CD14-positive monocyte (primary cell): Measurements from ENCODE around the gene CEP120. TPM values are rescaled to one million over a fixed set of nuclear protein-coding genes. Genes with fewer than 3 reads are reported as not detected.

Experiments
- DNase-seq, 3 donors: peaks; one replicate each; pipeline ENCODE4 v3.0.0-alpha.2; 2011 to 2022
- H2AFZ ChIP-seq: 2 replicates; pipeline ENCODE4 v1.6.0; 2012; ENCODE audit warnings: mild to moderate bottlenecking, low read depth, low read length, inconsistent platforms; ENCODE audit not compliant: insufficient read depth, poor library complexity, severe bottlenecking
- H3K27ac ChIP-seq, 2 donors: 1 replicate in 1 of 2; 2 replicates in 1 of 2; pipeline ENCODE4 v1.5.1; 2012 to 2013; ENCODE audit warnings: low read length in 2 of 2, control low read depth in 1 of 2, inconsistent platforms in 1 of 2, low read depth in 1 of 2, mild to moderate bottlenecking in 1 of 2
- H3K27me3 ChIP-seq, 2 donors: one replicate each; pipeline versions ENCODE4 v1.6.0 to v1.6.1; 2011 to 2013; ENCODE audit warnings: low read length in 2 of 2; ENCODE audit not compliant: control insufficient read depth in 2 of 2, insufficient read depth in 2 of 2
- H3K36me3 ChIP-seq, 2 donors: replicated peaks in 1 of 2; 1 replicate in 1 of 2; 2 replicates in 1 of 2; pipeline versions ENCODE4 v1.5.1 to v1.6.1; 2012 to 2013; ENCODE audit warnings: low read length in 2 of 2, control low read depth in 1 of 2, inconsistent platforms in 1 of 2, mild to moderate bottlenecking in 1 of 2; ENCODE audit not compliant: insufficient read depth in 2 of 2, control insufficient read depth in 1 of 2
- H3K4me1 ChIP-seq, 2 donors: 1 replicate in 1 of 2; 2 replicates in 1 of 2; pipeline versions ENCODE4 v1.5.1 to v1.6.1; 2012 to 2013; ENCODE audit warnings: low read length in 2 of 2, control low read depth in 1 of 2, inconsistent platforms in 1 of 2, mild to moderate bottlenecking in 1 of 2, moderate library complexity in 1 of 2; ENCODE audit not compliant: insufficient read depth in 2 of 2, control insufficient read depth in 1 of 2
- H3K4me2 ChIP-seq: replicated peaks from 2 replicates; pipeline ENCODE3; 2012; ENCODE audit warnings: low read length, moderate library complexity, mild to moderate bottlenecking; ENCODE audit not compliant: poor library complexity, severe bottlenecking; ENCODE audit errors: extremely low read depth
- H3K4me3 ChIP-seq, 3 experiments: fragments of 200-600 bp in 1 of 3; sonication (generic) in 1 of 3; replicated peaks in 1 of 3; 1 replicate in 2 of 3; 2 replicates in 1 of 3; pipeline ENCODE4 v1.5.1; 2011 to 2013; ENCODE audit warnings: low read length in 3 of 3, mild to moderate bottlenecking in 3 of 3, control low read depth in 2 of 3, low read depth in 2 of 3, inconsistent platforms in 1 of 3, moderate library complexity in 1 of 3
- H3K79me2 ChIP-seq: 2 replicates; pipeline ENCODE4 v1.6.0; 2012; ENCODE audit warnings: mild to moderate bottlenecking, control low read depth, inconsistent platforms, low read length, moderate library complexity; ENCODE audit not compliant: insufficient read depth
- H3K9ac ChIP-seq: 2 replicates; pipeline ENCODE4 v1.6.0; 2017; ENCODE audit warnings: low read length, mild to moderate bottlenecking; ENCODE audit not compliant: insufficient read depth, poor library complexity, severe bottlenecking
- H3K9me3 ChIP-seq, 2 donors: replicated peaks in 1 of 2; 1 replicate in 1 of 2; 2 replicates in 1 of 2; pipeline versions ENCODE4 v1.5.1 to v1.6.1; 2012 to 2013; ENCODE audit warnings: low read length in 2 of 2, control low read depth in 1 of 2; ENCODE audit not compliant: control insufficient read depth in 1 of 2, insufficient read depth in 1 of 2
- H4K20me1 ChIP-seq: 2 replicates; pipeline ENCODE4 v1.6.0; 2012; ENCODE audit warnings: mild to moderate bottlenecking, low read length, control low read depth, moderate library complexity; ENCODE audit not compliant: insufficient read depth
- H3K27ac Mint-ChIP-seq, 7 donors: one replicate each; pipeline ENCODE4 v1.8.0; 2020; ENCODE audit warnings: mild to moderate bottlenecking in 7 of 7, mixed read lengths in 7 of 7, moderate library complexity in 6 of 7, inconsistent platforms in 2 of 7
- H3K27me3 Mint-ChIP-seq, 3 donors: one replicate each; pipeline ENCODE4 v1.8.0; 2021 to 2022; ENCODE audit warnings: low read depth in 3 of 3, mild to moderate bottlenecking in 3 of 3, mixed read lengths in 3 of 3, moderate library complexity in 3 of 3, inconsistent platforms in 1 of 3
- H3K36me3 Mint-ChIP-seq, 2 donors: one replicate each; pipeline ENCODE4 v1.8.0; 2020; ENCODE audit warnings: mixed read lengths in 2 of 2, inconsistent platforms in 1 of 2, mild to moderate bottlenecking in 1 of 2
- H3K4me1 Mint-ChIP-seq: one replicate; pipeline ENCODE4 v1.8.0; 2020; ENCODE audit warnings: mild to moderate bottlenecking, mixed read lengths
- H3K4me3 Mint-ChIP-seq, 2 donors: one replicate each; pipeline ENCODE4 v1.8.0; 2020; ENCODE audit warnings: mild to moderate bottlenecking in 2 of 2, mixed read lengths in 2 of 2, moderate library complexity in 1 of 2
- H3K9me3 Mint-ChIP-seq, 7 donors: one replicate each; pipeline ENCODE4 v1.8.0; 2020 to 2022; ENCODE audit warnings: mixed read lengths in 7 of 7, mild to moderate bottlenecking in 6 of 7, moderate library complexity in 6 of 7, inconsistent platforms in 2 of 7
- WGBS: methylation state at CpG from one replicate; pipeline ENCODE4 v1.1.5; 2013; ENCODE audit warnings: missing lambda C conversion rate; ENCODE audit not compliant: insufficient coverage; 5-methylcytosine and 5-hydroxymethylcytosine counted together
- intact Hi-C, 2 donors: fragments of 100-400 bp; cut with micrococcal nuclease; formaldehyde crosslinking; loops; one replicate each; pipeline versions ENCODE4 v1.15.0 to v1.15.1; 2023
- polyA plus RNA-seq, 3 donors: library from polyadenylated mRNA; depleted of rRNA in 1 of 3; unstranded in 2 of 3; stranded (reverse) in 1 of 3; fragments of 300-500 nt in 2 of 3; fragments of >200 nt in 1 of 3; fragmentation: Illumina TruSeq in 2 of 3; gene quantifications; 1 replicate in 2 of 3; 2 replicates in 1 of 3; pipeline ENCODE4 v1.2.3, GENCODE V29; 2012 to 2021
- TF ChIP-seq, protein P1 (sequence below): fragments of 200-600 bp; IDR thresholded peaks from one replicate; pipeline ENCODE4 v1.8.0; 2022; ENCODE audit warnings: antibody characterized with exemption, mild to moderate bottlenecking

The CEP120 gene
- polyA plus RNA-seq, 3 donors, result 6.4 to 7.2 (median 6.6) TPM

GRCh38 chr5:123358751-123359150 is 64.5 kb downstream of the CEP120 start:
- Mint-ChIP-seq H3K4me3 (no peak overlapping the region), H3K27ac (no peak overlapping the region), H3K27me3 (no peaks in the 10 kb centered on the region), H3K9me3 (peaks cover 0 to 9% (median 5%) of the 10 kb centered on the region in 7 donors), H3K36me3 (peaks cover 52 to 56% of the 10 kb centered on the region in 2 donors), H3K4me1 (no peaks in the 10 kb centered on the region)
- H3K4me1 ChIP-seq, result no peaks in the 10 kb centered on the region
- no peaks in the 10 kb centered on the region for H3K9me3 ChIP-seq
- H2AFZ ChIP-seq, result no peak overlapping the region
- H3K4me2 ChIP-seq, result no peak overlapping the region
- TF ChIP-seq, protein P1, sequence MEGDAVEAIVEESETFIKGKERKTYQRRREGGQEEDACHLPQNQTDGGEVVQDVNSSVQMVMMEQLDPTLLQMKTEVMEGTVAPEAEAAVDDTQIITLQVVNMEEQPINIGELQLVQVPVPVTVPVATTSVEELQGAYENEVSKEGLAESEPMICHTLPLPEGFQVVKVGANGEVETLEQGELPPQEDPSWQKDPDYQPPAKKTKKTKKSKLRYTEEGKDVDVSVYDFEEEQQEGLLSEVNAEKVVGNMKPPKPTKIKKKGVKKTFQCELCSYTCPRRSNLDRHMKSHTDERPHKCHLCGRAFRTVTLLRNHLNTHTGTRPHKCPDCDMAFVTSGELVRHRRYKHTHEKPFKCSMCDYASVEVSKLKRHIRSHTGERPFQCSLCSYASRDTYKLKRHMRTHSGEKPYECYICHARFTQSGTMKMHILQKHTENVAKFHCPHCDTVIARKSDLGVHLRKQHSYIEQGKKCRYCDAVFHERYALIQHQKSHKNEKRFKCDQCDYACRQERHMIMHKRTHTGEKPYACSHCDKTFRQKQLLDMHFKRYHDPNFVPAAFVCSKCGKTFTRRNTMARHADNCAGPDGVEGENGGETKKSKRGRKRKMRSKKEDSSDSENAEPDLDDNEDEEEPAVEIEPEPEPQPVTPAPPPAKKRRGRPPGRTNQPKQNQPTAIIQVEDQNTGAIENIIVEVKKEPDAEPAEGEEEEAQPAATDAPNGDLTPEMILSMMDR, result no peak
- WGBS, result no CpG with 5 or more reads among the region's 1 CpG
- DNase-seq, result no peak
- no peaks in the 10 kb centered on the region for H3K79me2 ChIP-seq
- H4K20me1 ChIP-seq, result no peaks in the 10 kb centered on the region
- H3K27ac ChIP-seq, result no peak overlapping the region
- H3K9ac ChIP-seq, result no peak overlapping the region
- H3K4me3 ChIP-seq, result no peak overlapping the region
- no peaks in the 10 kb centered on the region for H3K27me3 ChIP-seq
- intact Hi-C loops, result no loop called here
- peaks cover 36 to 61% of the 10 kb centered on the region in 2 donors for H3K36me3 ChIP-seq

DNA sequence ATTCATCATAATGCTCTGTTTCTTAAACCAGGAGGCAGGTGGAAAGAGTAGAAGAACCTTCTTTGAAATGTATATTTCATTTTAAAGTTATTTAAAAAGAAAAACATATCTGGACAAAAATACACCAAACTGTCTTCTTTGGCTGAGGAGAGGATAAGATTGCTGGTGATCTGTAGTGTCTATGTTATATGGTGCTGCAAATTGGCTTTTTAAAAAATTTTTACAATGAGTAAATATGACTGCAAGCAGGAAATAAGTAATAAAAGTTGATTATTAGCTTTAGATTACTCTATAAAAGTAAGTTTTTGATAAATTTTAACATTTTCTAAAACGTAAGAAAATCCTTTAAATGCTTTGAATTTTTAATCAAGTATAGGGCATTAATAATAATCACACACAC is 64.9 kb downstream of the CEP120 start:
- H3K36me3 ChIP-seq, result peaks cover 31 to 57% of the 10 kb centered on the region in 2 donors
- TF ChIP-seq, protein P1, result no peak

More for the DNA sequence above, 64.9 kb downstream of the CEP120 start:
- Mint-ChIP-seq H3K4me3 (no peak overlapping the region), H3K36me3 (peaks cover 50 to 53% of the 10 kb centered on the region in 2 donors), H3K27me3 (no peaks in the 10 kb centered on the region), H3K4me1 (peaks cover 2% of the 10 kb centered on the region), H3K9me3 (peaks cover 0 to 9% (median 5%) of the 10 kb centered on the region in 7 donors), H3K27ac (no peak overlapping the region)
- Histone ChIP-seq H3K4me3 (no peak overlapping the region), H3K27me3 (no peaks in the 10 kb centered on the region), H3K9ac (no peak overlapping the region), H3K27ac (no peak overlapping the region), H3K79me2 (no peaks in the 10 kb centered on the region), H3K4me2 (no peak overlapping the region), H3K9me3 (no peaks in the 10 kb centered on the region), H4K20me1 (no peaks in the 10 kb centered on the region), H2AFZ (no peak overlapping the region), H3K4me1 (no peaks in the 10 kb centered on the region)
- no CpG with 5 or more reads among the region's 1 CpG for WGBS
- DNase-seq, result no peak
- intact Hi-C loops, result no loop called here
